Right lobe of liver (tissue), 4 donors: ENCODE measurements around the gene CAB39.

Source experiments
- POLR2A ChIP-seq: fragments of 450-650 bp; IDR thresholded peaks from one replicate; pipeline ENCODE4 v1.6.1; 2017; ENCODE audit warnings: antibody characterized with exemption, mild to moderate bottlenecking
- TF ChIP-seq, protein P1 (sequence below), 4 donors: fragments of 200-600 bp in 3 of 4; fragments of 450-650 bp in 1 of 4; IDR thresholded peaks; one replicate each; pipeline versions ENCODE4 v1.5.1 to v1.8.0; 2016 to 2022; ENCODE audit warnings: antibody characterized with exemption in 4 of 4, mild to moderate bottlenecking in 2 of 4
- donor health status: DM: no; HTN: no; CAD: no.
- donor health status: DM: no; HTN: no; CAD: no.
- donor health status: DM: no; HTN: yes; CAD: no.

DNA sequence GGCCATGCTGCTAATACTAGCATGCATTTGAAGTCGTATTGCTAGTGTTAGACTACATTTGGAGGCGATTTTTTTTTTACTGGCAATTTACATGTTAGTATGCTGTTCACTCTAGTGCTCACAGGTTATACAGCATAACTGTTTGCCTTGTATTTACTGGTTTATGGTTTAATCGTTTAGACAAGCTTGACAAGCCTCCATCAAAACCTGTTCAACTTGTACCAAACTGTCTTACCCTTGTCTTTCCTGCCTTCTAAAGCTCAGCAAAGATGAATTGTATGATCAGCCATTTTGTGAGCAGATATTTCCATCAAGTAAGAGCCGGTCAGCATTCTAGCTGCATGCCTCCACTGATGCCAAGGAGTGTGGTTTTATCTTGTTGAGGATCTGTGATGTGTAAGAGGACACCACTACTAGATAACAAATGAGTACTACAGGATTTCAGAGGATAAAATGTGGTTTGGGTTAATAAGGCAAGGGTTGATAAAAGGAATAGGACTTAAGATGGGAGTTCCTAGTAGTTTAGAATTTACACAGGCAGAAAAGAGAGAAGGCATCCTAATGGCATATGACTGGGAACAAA lies 83.7 kb downstream of the CAB39 start:
- TF ChIP-seq, protein P1, sequence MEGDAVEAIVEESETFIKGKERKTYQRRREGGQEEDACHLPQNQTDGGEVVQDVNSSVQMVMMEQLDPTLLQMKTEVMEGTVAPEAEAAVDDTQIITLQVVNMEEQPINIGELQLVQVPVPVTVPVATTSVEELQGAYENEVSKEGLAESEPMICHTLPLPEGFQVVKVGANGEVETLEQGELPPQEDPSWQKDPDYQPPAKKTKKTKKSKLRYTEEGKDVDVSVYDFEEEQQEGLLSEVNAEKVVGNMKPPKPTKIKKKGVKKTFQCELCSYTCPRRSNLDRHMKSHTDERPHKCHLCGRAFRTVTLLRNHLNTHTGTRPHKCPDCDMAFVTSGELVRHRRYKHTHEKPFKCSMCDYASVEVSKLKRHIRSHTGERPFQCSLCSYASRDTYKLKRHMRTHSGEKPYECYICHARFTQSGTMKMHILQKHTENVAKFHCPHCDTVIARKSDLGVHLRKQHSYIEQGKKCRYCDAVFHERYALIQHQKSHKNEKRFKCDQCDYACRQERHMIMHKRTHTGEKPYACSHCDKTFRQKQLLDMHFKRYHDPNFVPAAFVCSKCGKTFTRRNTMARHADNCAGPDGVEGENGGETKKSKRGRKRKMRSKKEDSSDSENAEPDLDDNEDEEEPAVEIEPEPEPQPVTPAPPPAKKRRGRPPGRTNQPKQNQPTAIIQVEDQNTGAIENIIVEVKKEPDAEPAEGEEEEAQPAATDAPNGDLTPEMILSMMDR (IDR thresholded peaks at IDR 0.05): no peak
- no peak for TF ChIP-seq POLR2A
